HepG2 (cell line): Measurements from ENCODE around the gene ARHGAP45. TPM values are rescaled to one million over a fixed set of nuclear protein-coding genes. Genes with fewer than 3 reads are reported as not detected.

Experiments
- AGO1 ChIP-seq: fragments of 200-400 bp; formaldehyde crosslinking; IDR thresholded peaks from 2 replicates; pipeline ENCODE4 v1.6.1; 2017; ENCODE audit warnings: mild to moderate bottlenecking, low read depth, low read length, moderate library complexity; ENCODE audit not compliant: poor library complexity, severe bottlenecking
- BORCS8-MEF2B ChIP-seq: sonication (generic); formaldehyde crosslinking; IDR thresholded peaks from 2 replicates; pipeline ENCODE4 v1.8.0; 2022; ENCODE audit warnings: mild to moderate bottlenecking, missing genetic modification reagents
- CHD4 ChIP-seq: fragments of 200-600 bp; sonication (generic); IDR thresholded peaks from 2 replicates; pipeline ENCODE4 v1.7.0; 2017; ENCODE audit warnings: mild to moderate bottlenecking, low read length, borderline replicate concordance
- KDM2A ChIP-seq: sonication (generic); formaldehyde crosslinking; IDR thresholded peaks from 2 replicates; pipeline ENCODE4 v1.4.0; 2020; ENCODE audit warnings: low read depth, missing genetic modification reagents, borderline replicate concordance
- MTF2 ChIP-seq: sonication (generic); formaldehyde crosslinking; IDR thresholded peaks from 2 replicates; pipeline ENCODE4 v1.5.0; 2020; ENCODE audit warnings: missing genetic modification reagents, borderline replicate concordance
- RAD21 ChIP-seq: fragments of 450-650 bp; formaldehyde crosslinking; IDR thresholded peaks from 2 replicates; pipeline ENCODE4 v1.5.0; 2020; ENCODE audit warnings: mild to moderate bottlenecking
- RXRA ChIP-seq: sonication (generic); formaldehyde crosslinking; IDR thresholded peaks from 2 replicates; pipeline ENCODE4 v1.5.1; 2020; ENCODE audit warnings: missing genetic modification reagents
- XRCC5 ChIP-seq: fragments of 200-400 bp; formaldehyde crosslinking; optimal IDR thresholded peaks from 2 replicates; pipeline ENCODE3; 2017; ENCODE audit warnings: mild to moderate bottlenecking, low read length
- ZBTB3 ChIP-seq: sonication (generic); formaldehyde crosslinking; IDR thresholded peaks from 2 replicates; pipeline ENCODE4 v1.4.0; 2020; ENCODE audit warnings: low read depth, mild to moderate bottlenecking, moderate library complexity, missing genetic modification reagents, borderline replicate concordance
- ZSCAN9 ChIP-seq: IDR thresholded peaks from 2 replicates; pipeline ENCODE4 v1.6.1; 2016; ENCODE audit warnings: borderline replicate concordance
- polyA plus RNA-seq, 8 experiments: library from polyadenylated mRNA; depleted of rRNA in 3 of 8; stranded (reverse) in 7 of 8; unstranded in 1 of 8; fragments of >200 nt; fragmentation: Illumina TruSeq in 4 of 8; extraction: Trizol in 4 of 8; gene quantifications; 2 replicates each; pipeline versions ENCODE4 v1.2.1 to v1.2.3, GENCODE V29; 2011 to 2016; ENCODE audit warnings: low read depth in 4 of 8, missing spikeins in 1 of 8, mixed read lengths in 1 of 8; ENCODE audit not compliant: insufficient read depth in 1 of 8
- total RNA-seq, 5 experiments: library from RNA; depleted of rRNA; stranded (reverse); fragments of >200 nt; fragmentation: Illumina TruSeq; extraction: Trizol; gene quantifications; 2 replicates each; pipeline ENCODE4 v1.2.3, GENCODE V29; 2016; ENCODE audit warnings: low read depth in 1 of 5
- TF ChIP-seq, protein P1 (sequence below): sonication (generic); formaldehyde crosslinking; IDR thresholded peaks from 2 replicates; pipeline ENCODE4 v1.5.1; 2020; ENCODE audit warnings: missing genetic modification reagents, mild to moderate bottlenecking, borderline replicate concordance
- TF ChIP-seq, protein P2 (sequence below): sonication (generic); formaldehyde crosslinking; IDR thresholded peaks from 2 replicates; pipeline ENCODE4 v1.5.0; 2020; ENCODE audit warnings: mild to moderate bottlenecking, missing genetic modification reagents, borderline replicate concordance
- TF ChIP-seq, protein P3 (sequence below): sonication (generic); formaldehyde crosslinking; IDR thresholded peaks from 2 replicates; pipeline ENCODE4 v1.8.1; 2023; ENCODE audit warnings: mild to moderate bottlenecking, inconsistent platforms, moderate library complexity, missing genetic modification reagents, borderline replicate concordance
- TF ChIP-seq, protein P4 (sequence below): sonication (generic); formaldehyde crosslinking; IDR thresholded peaks from 2 replicates; pipeline ENCODE4 v1.4.0; 2020; ENCODE audit warnings: low read depth, mild to moderate bottlenecking, missing genetic modification reagents
- TF ChIP-seq, protein P5 (sequence below): sonication (generic); formaldehyde crosslinking; IDR thresholded peaks from 2 replicates; pipeline ENCODE4 v1.4.0; 2020; ENCODE audit warnings: missing genetic modification reagents, borderline replicate concordance

ARHGAP45 gene
- total and polyA plus RNA-seq, 2 of the 13 experiments (the other 11 are each of a cell fraction or from before 2014, with no cell fraction given): 0.84 to 32.0 TPM

DNA sequence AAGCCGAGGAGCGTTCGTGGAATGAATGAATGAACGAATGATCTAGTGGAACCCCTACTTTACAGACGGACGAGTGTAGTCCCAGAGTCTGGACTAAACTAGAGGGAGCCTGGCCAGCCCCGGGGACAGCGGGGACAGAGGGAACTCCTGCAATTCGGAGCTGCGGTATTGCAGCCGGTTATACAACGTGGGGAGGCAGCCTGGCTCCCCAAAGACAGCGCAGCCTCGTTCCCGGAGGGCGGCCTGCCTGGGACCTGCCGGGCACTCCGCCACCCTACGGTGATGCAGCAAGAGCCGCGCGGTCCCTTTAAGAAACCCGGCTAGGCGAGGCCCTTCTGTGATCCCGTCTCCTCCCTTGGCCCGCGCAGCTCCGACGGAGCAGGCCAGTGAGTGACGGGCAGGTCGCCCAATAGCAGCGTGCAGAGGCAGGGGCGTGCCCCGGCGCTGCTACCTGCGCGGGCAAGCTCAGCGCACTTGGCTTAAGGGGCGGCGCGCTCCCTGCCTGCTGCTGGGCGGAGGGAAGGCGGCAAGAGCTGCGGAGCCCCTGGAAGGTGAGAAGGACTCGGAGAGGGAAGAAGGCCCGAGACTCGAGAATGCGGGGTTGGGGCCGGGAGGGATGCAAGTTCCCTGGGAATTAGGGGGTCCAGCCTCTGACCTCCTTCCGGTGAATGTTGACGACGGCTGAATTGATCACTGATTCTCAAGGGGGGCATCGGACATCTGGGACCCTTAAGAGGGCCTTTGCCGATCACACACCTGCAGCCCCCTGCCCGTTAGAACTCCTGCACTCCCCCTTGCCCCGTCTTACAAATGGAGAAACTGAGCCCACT, 27.1 kb upstream of the ARHGAP45 start, which contains the start of gene ABCA7 (continued):
- TF ChIP-seq MTF2 (no peak), BORCS8-MEF2B (no peak), CHD4 (no peak; the same call in 1 of the 2 replicates), XRCC5 (peak; percentile 77), ZBTB3 (CRISPR knock-in tag) (no peak), AGO1 (peak; percentile 89), ZSCAN9 (CRISPR knock-in tag) (peak; percentile 35; the same call in 1 of the 2 replicates), RXRA (CRISPR knock-in tag) (peak; percentile 59; the same call in 1 of the 2 replicates), RAD21 (peak; percentile 34), KDM2A (CRISPR knock-in tag) (peak; percentile 99)
- TF ChIP-seq, protein P1, sequence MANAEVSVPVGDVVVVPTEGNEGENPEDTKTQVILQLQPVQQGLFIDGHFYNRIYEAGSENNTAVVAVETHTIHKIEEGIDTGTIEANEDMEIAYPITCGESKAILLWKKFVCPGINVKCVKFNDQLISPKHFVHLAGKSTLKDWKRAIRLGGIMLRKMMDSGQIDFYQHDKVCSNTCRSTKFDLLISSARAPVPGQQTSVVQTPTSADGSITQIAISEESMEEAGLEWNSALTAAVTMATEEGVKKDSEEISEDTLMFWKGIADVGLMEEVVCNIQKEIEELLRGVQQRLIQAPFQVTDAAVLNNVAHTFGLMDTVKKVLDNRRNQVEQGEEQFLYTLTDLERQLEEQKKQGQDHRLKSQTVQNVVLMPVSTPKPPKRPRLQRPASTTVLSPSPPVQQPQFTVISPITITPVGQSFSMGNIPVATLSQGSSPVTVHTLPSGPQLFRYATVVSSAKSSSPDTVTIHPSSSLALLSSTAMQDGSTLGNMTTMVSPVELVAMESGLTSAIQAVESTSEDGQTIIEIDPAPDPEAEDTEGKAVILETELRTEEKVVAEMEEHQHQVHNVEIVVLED (CRISPR knock-in tag): peak; percentile 70
- TF ChIP-seq, protein P2, sequence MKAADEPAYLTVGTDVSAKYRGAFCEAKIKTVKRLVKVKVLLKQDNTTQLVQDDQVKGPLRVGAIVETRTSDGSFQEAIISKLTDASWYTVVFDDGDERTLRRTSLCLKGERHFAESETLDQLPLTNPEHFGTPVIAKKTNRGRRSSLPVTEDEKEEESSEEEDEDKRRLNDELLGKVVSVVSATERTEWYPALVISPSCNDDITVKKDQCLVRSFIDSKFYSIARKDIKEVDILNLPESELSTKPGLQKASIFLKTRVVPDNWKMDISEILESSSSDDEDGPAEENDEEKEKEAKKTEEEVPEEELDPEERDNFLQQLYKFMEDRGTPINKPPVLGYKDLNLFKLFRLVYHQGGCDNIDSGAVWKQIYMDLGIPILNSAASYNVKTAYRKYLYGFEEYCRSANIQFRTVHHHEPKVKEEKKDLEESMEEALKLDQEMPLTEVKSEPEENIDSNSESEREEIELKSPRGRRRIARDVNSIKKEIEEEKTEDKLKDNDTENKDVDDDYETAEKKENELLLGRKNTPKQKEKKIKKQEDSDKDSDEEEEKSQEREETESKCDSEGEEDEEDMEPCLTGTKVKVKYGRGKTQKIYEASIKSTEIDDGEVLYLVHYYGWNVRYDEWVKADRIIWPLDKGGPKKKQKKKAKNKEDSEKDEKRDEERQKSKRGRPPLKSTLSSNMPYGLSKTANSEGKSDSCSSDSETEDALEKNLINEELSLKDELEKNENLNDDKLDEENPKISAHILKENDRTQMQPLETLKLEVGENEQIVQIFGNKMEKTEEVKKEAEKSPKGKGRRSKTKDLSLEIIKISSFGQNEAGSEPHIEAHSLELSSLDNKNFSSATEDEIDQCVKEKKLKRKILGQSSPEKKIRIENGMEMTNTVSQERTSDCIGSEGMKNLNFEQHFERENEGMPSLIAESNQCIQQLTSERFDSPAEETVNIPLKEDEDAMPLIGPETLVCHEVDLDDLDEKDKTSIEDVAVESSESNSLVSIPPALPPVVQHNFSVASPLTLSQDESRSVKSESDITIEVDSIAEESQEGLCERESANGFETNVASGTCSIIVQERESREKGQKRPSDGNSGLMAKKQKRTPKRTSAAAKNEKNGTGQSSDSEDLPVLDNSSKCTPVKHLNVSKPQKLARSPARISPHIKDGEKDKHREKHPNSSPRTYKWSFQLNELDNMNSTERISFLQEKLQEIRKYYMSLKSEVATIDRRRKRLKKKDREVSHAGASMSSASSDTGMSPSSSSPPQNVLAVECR (CRISPR knock-in tag): peak; percentile 82; the same call in 1 of the 2 replicates
- TF ChIP-seq, protein P3, sequence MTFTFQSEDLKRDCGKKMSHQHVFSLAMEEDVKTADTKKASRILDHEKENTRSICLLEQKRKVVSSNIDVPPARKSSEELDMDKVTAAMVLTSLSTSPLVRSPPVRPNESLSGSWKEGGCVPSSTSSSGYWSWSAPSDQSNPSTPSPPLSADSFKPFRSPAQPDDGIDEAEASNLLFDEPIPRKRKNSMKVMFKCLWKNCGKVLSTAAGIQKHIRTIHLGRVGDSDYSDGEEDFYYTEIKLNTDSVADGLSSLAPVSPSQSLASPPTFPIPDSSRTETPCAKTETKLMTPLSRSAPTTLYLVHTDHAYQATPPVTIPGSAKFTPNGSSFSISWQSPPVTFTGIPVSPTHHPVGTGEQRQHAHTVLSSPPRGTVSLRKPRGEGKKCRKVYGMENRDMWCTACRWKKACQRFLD: no peak
- TF ChIP-seq, protein P4, sequence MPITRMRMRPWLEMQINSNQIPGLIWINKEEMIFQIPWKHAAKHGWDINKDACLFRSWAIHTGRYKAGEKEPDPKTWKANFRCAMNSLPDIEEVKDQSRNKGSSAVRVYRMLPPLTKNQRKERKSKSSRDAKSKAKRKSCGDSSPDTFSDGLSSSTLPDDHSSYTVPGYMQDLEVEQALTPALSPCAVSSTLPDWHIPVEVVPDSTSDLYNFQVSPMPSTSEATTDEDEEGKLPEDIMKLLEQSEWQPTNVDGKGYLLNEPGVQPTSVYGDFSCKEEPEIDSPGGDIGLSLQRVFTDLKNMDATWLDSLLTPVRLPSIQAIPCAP (CRISPR knock-in tag): no peak
- TF ChIP-seq, protein P5, sequence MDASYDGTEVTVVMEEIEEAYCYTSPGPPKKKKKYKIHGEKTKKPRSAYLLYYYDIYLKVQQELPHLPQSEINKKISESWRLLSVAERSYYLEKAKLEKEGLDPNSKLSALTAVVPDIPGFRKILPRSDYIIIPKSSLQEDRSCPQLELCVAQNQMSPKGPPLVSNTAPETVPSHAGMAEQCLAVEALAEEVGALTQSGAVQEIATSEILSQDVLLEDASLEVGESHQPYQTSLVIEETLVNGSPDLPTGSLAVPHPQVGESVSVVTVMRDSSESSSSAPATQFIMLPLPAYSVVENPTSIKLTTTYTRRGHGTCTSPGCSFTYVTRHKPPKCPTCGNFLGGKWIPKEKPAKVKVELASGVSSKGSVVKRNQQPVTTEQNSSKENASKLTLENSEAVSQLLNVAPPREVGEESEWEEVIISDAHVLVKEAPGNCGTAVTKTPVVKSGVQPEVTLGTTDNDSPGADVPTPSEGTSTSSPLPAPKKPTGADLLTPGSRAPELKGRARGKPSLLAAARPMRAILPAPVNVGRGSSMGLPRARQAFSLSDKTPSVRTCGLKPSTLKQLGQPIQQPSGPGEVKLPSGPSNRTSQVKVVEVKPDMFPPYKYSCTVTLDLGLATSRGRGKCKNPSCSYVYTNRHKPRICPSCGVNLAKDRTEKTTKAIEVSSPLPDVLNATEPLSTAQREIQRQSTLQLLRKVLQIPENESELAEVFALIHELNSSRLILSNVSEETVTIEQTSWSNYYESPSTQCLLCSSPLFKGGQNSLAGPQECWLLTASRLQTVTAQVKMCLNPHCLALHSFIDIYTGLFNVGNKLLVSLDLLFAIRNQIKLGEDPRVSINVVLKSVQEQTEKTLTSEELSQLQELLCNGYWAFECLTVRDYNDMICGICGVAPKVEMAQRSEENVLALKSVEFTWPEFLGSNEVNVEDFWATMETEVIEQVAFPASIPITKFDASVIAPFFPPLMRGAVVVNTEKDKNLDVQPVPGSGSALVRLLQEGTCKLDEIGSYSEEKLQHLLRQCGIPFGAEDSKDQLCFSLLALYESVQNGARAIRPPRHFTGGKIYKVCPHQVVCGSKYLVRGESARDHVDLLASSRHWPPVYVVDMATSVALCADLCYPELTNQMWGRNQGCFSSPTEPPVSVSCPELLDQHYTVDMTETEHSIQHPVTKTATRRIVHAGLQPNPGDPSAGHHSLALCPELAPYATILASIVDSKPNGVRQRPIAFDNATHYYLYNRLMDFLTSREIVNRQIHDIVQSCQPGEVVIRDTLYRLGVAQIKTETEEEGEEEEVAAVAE: peak; percentile 68; the same call in 1 of the 2 replicates
